BJ (cell line): ENCODE results near the gene BMP8B. TPM values are rescaled to one million over a fixed set of nuclear protein-coding genes. Genes with fewer than 3 reads are reported as not detected.

Source experiments
- CTCF ChIA-PET: fragments of 350-600 bp; formaldehyde crosslinking; extraction: SDS; loops from one replicate; lab custom pipeline; 2021; ENCODE audit warnings: antibody characterized with exemption, inconsistent platforms; lab: Yijun Ruan, JAX
- POLR2A ChIA-PET: fragments of 300-600 bp; sonication (Branson Sonifier 250); formaldehyde crosslinking; extraction: SDS; loops from one replicate; lab custom pipeline; 2021; ENCODE audit warnings: antibody characterized with exemption; lab: Charles Lee
- DNase-seq: peaks from one replicate; pipeline ENCODE4 v3.0.0-alpha.2; 2011; ENCODE audit warnings: low read depth
- H3K27me3 ChIP-seq: 2 replicates; pipeline ENCODE4 v1.6.0; 2011; ENCODE audit warnings: low read length; ENCODE audit not compliant: control insufficient read depth, insufficient read depth
- H3K36me3 ChIP-seq: 2 replicates; pipeline ENCODE4 v1.5.1; 2011; ENCODE audit warnings: low read length; ENCODE audit not compliant: control insufficient read depth, insufficient read depth
- H3K4me3 ChIP-seq: 2 replicates; pipeline ENCODE4 v1.5.1; 2011; ENCODE audit warnings: low read depth, mild to moderate bottlenecking, control low read depth, low read length
- CTCF ChIP-seq: IDR thresholded peaks from 2 replicates; pipeline ENCODE4 v1.5.1; 2011; ENCODE audit warnings: low read depth, mild to moderate bottlenecking, control low read depth, inconsistent platforms, low read length, moderate library complexity; ENCODE audit not compliant: insufficient read depth
- polyA plus RNA-seq: library from polyadenylated mRNA; depleted of rRNA; stranded (reverse); fragments of >200 nt; gene quantifications from 2 replicates; pipeline ENCODE4 v1.2.3, GENCODE V29; 2011; rRNA removed
- small RNA-seq: library from RNA; depleted of rRNA; stranded (forward); fragments of <200 nt; gene quantifications from one replicate; pipeline ENCODE3, GENCODE V24; 2012; ENCODE audit warnings: low replicate concordance, low read depth; ENCODE audit not compliant: insufficient read length

The BMP8B gene
- polyA plus RNA-seq, 1 experiment: 0.01 TPM

DNA sequence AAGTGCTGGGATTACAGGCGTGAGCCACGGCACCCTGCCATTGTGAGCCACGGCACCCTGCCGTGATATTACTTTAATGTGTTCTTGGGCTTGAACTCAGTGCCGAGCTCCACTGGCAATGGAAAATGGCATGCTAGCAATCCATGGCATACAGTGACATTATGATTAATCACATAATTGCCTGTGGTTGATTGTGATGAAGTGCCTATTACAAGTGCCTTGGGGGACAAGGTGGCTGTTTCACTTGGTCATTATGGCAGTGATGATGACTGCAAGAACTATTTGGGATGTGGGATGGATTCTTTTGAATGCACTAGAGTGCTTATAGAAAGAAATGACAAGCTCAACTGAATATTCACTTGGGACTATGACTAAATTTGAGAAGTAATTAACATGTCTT, 75.1 kb downstream of the BMP8B start:
- peaks cover 27% of the 10 kb centered on the region for H3K27me3 ChIP-seq

GRCh38 chr1:39711966-39712340, 76.7 kb downstream of the BMP8B start:
- H3K4me3 ChIP-seq: no peak overlapping the region
- H3K27me3 ChIP-seq: peaks cover 15% of the 10 kb centered on the region
- ChIA-PET CTCF (interaction anchor here (0.8 to 1.1 kb wide), 3 partner anchors 17 to 106 kb away, joined by 3 to 4 read pairs (median 4); no protein-coding TSS in a partner anchor), POLR2A (no interaction called here)
- no peaks in the 10 kb centered on the region for H3K36me3 ChIP-seq
- TF ChIP-seq CTCF: no peak
- DNase-seq: no peak

More for the DNA sequence above, 75.1 kb downstream of the BMP8B start:
- no peak for TF ChIP-seq CTCF
- DNase-seq: no peak
- ChIA-PET CTCF (interaction anchor here (0.6 to 1.8 kb wide), 7 partner anchors 13 to 574 kb away, joined by 3 to 6 read pairs (median 5); partner anchors contain the start of gene HPCAL4), POLR2A (no interaction called here)
- Histone ChIP-seq H3K36me3 (no peaks in the 10 kb centered on the region), H3K4me3 (no peak overlapping the region)

DNA sequence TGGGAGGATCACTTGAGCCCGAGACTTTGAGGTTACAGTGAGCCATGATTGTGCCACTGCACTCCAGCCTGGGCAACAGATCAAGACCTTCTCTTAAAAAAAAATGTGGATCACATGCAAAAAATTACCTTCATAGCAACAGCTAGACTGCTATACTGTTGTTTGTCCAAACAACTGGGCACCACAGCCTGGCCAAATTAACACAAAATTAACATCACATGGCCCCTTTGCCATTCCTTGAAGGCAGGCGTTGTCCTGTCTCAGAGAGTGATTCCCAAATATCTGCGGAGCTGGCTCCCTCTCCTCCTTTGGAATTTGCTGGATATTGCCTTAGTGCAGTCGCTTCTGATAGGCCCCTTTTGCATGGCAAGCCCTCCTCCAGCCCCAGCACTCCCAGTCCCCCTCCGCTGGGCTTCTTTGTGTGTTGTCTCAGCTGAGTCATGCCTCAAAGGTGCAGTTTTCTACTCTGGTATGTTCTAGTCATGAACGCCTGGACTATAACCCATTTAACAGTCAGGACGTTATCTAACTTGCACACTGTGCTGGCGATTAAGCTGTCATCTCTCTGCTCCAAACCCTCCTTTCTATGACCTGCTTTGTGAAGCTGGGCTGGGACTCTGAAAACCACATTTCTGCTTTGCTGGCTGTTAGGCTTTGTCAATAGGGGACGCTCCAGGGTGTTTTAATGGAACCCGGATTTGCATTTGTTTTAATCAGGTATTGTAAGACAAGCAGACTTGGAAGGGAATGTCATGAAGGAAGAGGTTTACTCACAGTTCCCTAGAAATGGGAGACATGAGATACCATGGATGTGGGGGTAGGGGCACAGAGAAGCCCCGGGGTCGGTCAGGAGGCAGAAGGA, 77.3 kb downstream of the BMP8B start:
- no peak for DNase-seq
- peaks cover 18% of the 10 kb centered on the region for H3K27me3 ChIP-seq
- POLR2A ChIA-PET: no interaction called here
- no peak overlapping the region for H3K4me3 ChIP-seq
- CTCF ChIA-PET: interaction anchor here (0.7 to 2.6 kb wide), 6 partner anchors 9 to 105 kb away, joined by 3 to 8 read pairs (median 5); no protein-coding TSS in a partner anchor
- no peak for TF ChIP-seq CTCF
- H3K36me3 ChIP-seq: no peaks in the 10 kb centered on the region

- no peak for TF ChIP-seq CTCF
- H3K27me3 ChIP-seq: peaks cover 13% of the 10 kb centered on the region
- DNase-seq: no peak
- H3K4me3 ChIP-seq: no peak overlapping the region
- H3K36me3 ChIP-seq: no peaks in the 10 kb centered on the region
- POLR2A ChIA-PET: no interaction called here
- CTCF ChIA-PET: no interaction called here
These were observed 81.2 kb downstream of the BMP8B start for GRCh38 chr1:39707506-39707905.

Small RNA genes lying within 50 kb of the gene (small RNA-seq; reads per million reads assigned to genes)
- gene AL033527.1: not detected
- gene RNU7-121P: not detected

Other genes with a start within 250 kb of the BMP8B start
- gene PABPC4, start 212.1 kb downstream of the BMP8B start, polyA plus RNA-seq: 62.2 and 69.4 TPM in 2 replicates
- gene HEYL, start 149.2 kb downstream of the BMP8B start, polyA plus RNA-seq: 0.16 and 0.50 TPM in 2 replicates
- not detected in 2 replicates for gene NT5C1A, start 116.8 kb downstream of the BMP8B start, polyA plus RNA-seq
- not detected in 2 replicates for gene HPCAL4, start 97.4 kb downstream of the BMP8B start, polyA plus RNA-seq
- 66.1 and 89.6 TPM in 2 replicates for gene PPIE, start 50.0 kb downstream of the BMP8B start, polyA plus RNA-seq
- gene OXCT2, start 17.5 kb downstream of the BMP8B start, polyA plus RNA-seq: 0.53 and 1.2 TPM in 2 replicates
- 12.7 and 21.4 TPM in 2 replicates for gene TRIT1, start 94.6 kb upstream of the BMP8B start, polyA plus RNA-seq
- 0.22 TPM in 2 replicates for gene MYCL, start 113.1 kb upstream of the BMP8B start, polyA plus RNA-seq
- gene MFSD2A, start 166.3 kb upstream of the BMP8B start, polyA plus RNA-seq: 0.94 and 2.0 TPM in 2 replicates